Ramos (cell line): Measurements from ENCODE around the gene TSPAN11.
"Not testable (repeated sequence)": the region's sequence is repeated elsewhere in the genome, so short reads cannot be mapped to it uniquely, and the experiment has no call there.

Source experiments
- in situ Hi-C: fragments of 300-500 bp; cut with MboI; formaldehyde crosslinking; loops from one replicate; pipeline ENCODE4 v1.14.3; 2022; ENCODE audit warnings: low sequenced_read_pairs; ENCODE audit not compliant: unreplicated experiment

Gene TSPAN11

DNA sequence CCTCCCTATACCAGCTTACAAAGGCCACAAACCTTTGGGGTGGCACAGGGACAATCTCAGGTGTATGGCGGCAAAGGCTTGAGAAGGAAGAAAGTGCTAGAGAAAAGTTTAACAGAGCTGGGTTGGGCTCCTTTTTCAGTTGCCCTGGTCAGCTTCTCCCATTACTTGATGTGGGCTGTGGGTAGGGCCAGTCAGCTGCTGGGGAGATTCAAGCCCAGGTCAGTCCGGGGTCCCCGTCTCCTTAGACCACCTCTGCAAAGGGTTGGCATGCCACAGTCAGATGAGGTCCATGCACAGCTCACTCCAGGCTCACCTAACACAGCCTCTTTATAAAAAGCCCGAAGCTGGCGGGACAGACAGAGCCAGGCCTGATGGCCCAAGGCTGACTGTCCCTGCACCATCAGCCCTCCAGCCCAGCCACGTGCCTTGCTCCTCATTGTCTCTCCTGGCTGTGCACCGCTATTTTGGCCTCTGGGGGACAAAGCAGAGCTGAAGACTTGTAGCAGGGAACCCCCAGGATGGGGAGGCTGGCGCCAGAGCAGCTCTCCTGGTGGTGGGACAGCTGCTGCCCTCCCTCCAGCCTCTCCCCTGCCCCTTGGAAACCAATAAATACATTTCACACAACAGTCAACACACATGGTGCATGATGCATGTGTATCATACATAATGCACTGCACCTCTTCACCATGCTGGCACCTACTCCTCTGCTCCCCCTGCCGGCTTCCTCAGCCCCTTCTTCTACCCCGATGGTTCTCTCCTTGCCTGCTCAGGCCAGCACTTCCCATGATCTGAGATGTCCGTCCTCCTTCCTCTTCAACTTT lies 85.4 kb downstream of the TSPAN11 start:
- in situ Hi-C loops, result no loop called here

DNA sequence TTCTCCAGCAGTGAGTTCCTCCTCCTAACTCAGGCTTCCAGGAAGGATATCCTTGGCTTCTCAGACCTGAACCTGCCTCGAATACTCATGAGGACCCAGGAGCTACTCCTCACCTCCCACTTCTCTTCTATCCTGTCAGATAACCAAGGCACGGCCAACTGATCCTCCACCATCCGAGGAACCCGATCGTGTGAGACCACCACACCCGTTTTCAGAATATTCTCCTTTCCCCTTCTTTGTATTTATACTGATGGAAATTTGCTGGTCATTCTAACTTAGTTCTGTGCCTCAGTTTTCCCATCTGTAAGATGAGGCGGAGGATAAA lies 86.0 kb downstream of the TSPAN11 start:
- in situ Hi-C loops, result not testable (repeated sequence)

DNA sequence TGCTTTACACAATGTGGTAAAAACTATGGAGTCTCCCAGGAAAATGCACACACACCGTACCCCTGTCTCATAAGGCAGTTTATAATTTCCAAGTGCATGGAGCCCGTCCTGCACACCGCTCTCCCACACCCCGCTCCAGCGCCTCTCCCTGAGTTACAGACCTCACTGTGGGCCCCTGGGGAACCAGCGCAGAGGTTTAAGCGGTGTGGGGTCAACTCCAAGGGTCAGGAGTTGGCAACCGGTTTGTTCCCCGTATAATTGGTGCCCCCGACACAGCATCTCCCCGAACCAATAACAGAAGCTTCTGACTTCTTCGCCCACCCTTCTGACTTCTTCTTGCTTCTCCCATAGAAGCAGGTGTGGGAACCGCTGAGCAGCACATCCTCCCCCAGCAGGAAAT lies 88.7 kb downstream of the TSPAN11 start:
- in situ Hi-C loops, result no loop called here

DNA sequence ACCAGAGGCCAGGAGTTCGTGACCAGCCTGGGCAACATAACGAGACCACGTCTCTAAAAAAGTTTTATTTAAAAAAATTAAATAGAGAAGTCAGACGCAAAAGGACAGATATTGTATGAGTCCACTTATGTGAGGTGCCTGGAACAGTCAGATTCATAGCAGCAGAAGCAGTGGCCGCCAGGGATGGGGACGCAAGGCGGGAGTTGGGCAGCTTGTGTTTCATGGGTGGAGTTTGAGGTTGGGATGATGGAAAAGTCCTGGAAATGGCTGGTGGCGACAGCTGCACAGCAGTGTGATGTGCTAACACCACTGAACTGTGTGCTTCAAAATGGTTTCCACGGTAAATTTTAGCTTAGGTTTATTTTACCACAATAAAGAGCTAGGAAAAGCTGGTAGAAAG lies 89.5 kb downstream of the TSPAN11 start:
- in situ Hi-C loops, result no loop called here

DNA sequence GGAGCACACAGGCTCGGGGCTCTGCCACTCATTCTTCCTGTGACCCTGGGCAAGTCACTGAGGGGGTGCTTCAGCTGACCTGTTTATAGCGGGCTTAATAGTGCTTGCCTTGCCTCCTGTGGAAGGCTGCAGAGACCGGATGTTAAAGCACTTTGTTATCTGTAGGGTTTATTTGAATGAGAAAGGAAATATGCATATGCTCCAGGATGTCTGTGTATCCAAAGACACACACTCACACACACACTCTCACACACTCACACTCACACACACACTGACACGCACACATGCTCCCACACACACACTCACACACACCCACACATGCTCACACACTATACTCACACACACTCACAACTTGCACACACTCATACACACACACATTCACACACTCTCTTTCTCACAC lies 91.0 kb downstream of the TSPAN11 start:
- in situ Hi-C loops, result no loop called here

DNA sequence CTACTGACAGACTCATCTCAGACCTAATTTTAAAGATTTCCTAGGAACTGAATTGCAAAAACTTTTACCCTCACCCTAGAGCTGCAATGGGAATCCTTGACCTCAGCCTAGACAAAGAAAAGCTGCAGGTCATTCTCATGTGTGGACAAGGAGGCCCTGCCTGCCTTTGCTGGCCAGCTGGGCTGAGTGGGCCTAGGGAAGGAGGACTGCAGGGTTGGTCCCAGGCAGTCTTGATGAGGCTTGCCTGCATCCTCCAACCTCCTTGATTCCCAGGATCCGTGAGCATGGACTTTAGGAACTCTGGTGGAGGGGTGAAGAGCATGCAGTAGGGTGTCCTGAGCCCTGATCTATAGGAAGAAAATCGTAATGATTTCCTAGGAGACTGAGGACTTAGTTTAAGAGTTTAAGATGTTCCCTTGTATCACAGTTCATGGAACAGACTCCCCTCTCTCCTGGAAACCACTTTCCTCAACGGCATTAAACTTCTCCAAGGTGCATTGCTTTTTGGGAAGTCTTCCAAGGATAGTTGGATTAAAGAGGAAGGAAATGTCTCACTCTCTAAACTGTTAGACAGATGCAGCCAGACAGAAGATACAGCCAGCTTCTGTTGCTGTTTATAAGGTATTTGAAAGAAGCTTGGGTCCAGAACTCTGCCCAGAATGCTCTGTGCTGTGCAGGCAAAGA lies 91.7 kb downstream of the TSPAN11 start:
- in situ Hi-C loops, result no loop called here

DNA sequence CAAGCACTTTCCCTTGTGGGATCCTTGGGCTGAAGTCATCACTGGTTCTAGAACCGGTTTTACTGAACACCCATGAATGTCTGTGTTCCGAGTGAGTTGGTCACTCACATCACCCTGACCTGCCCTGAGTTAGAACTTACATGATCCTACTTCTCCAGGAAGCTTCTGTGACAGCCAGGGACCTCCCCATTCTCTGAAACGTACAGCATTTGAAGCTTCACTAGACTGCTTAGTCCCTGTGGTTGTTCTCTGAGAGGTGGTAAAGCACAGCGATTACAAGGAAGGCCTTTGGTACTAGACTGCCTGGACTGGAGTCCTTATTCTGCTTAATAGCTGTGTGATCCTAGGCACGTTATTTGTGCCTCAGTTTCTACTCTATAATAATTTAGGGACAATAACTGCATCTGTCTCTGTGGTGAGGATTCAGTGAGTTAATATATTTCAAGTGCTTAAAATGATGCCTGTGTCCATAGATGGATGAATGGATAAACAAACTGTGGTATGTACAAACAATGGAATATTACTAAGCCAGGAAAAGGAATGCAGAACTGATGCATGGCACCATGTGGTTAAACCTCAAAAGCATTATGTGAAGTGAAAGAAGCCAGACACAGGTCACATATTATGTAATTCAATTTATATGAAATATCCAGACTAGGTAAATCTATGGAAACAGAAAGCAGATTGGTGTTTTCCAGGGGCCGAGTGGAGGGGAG lies 92.4 kb downstream of the TSPAN11 start:
- in situ Hi-C loops, result no loop called here

DNA sequence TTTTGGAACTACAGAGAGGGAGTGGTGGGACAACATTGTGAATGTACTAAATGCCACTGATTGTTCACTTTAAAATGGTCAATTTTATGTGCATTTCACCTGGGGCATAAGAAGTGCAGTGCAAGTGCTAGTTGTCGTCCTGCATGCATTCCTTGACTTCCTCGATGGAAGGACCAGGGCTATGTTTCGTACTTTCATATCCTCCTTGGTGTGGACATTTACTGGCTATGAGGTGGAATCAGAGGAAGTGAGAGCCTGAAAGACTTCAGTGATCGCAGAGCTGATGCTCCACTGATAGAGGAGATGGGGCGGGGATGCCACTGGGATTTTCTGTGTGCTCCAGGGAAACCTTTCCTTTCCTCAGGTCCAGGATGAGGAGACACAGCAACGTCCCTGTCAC lies 93.0 kb downstream of the TSPAN11 start:
- in situ Hi-C loops, result no loop called here

DNA sequence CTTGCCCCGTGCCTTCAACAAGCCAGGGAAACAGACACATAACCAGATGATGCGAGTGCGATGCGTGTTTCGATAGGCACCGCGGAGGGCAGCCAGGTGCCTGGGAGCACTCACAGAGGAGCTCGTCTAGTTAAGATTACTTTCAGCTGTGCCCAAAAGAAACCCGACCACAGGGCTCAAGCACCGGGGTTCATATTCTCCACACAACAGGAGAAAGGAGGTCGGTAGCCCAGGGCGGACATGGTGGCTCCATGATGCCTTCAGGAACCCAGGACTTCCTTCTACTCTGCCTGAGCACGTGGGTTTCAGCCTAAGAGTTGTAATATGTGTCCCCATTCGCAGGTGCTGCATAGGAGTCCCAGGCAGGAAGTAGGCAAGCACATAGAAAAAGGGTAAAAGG lies 93.4 kb downstream of the TSPAN11 start:
- in situ Hi-C loops, result no loop called here

DNA sequence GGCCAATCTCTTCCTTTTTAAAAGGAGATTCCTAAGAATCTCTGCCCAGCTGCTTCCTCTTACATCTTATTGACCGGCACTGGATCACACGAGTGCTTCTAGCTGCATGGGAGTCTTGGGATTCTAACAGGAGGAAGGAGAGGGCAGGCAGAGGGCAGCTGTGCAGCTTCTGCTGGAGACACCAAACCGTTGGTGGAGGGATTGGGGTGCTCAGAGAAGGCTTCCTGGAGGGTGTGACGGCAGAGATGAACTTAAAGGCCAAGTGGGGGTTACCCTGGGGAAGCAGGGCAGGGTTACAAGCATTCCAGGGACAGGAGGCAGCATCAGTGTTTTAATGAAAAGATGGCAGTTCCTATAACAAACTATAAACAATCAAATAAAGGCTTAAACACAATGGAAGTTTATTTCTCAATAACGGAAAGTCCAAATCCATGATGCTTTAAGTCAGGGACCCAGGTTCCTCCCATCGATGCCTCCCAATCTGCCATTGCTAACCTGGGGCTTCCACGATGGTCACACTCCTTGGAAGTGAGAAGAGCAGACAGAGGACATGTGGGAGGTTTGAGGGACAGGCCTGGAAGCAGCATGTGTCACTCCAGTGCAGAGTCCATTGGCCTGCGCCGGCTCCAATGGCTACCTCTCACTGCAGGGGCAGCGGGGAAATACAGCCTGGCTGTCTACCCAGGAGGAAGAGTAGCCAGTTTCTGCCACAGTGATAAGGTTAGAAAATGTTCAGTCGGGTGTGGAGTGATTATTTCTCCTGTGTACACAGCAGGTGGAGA lies 94.0 kb downstream of the TSPAN11 start:
- in situ Hi-C loops, result no loop called here

DNA sequence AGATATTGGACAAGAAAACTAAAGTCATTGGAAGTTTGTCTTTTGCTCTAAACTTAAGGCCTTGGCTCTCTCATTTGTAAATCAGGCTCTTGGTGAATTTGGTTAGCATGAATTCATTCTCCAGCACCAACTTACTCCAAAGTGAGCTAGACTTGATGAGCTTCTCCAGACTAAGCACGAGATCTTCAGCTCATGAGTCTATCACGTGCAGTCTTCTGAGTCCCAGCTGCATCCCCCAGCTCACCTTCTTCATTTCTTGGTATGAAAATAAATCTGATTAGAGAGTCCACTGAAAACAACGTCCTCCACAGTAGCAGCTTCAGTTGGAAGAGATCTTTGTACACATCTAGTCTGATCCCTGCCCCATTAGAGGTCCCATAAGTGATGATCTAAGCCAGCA lies 94.6 kb downstream of the TSPAN11 start:
- in situ Hi-C loops, result no loop called here

DNA sequence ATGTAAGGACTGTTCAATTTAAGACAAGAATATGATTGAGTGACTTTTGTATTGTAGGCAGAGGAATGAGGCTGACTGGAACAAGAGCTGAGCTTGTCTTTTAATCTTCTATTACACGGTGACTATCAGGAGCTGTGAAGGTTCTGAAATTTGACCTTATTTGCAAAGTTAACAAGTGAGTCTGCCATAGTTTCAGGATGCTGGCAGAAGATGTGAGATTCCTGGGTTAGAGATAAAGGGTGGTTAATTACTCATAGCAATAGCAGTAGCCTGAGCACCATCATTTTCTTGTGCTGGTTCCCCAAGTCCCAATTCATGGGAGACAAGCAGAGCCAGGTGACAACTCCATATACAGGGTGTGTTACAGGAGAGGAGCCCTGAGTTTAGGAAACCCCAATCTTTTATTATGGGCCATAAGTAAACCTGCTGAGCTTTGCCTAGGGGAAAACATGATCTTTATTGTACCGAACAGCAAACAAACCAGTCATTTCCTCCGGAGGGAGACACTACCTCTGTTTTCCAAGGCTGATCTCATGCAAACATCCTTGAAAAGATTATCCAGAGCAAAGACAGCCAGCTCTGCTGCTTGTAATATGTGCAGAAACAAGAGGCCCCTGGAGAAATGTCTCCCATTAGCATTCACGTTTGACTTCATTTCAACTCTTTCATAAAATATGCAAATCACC lies 95.4 kb downstream of the TSPAN11 start:
- in situ Hi-C loops, result no loop called here

DNA sequence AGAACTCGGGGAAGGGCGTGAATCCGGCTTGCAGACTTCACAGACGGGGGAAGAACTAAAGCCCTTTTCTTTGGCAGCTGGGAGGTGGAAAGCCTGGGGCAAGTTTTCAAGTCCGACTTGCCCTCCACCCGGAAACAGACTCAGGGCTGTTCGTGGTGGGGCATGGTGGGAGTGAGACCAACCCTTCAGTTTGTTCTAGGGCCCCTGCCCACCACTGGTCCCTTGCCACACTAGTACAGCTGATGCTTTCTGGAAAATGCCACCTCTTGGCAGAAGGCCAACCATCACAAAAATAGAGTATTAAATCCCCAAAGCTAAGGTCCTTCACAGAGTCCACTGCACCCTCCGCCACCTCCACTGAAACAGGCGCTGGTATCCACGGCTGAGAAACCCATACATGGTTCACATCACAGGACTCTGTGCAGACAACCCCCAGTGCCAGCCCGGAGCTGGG lies 96.8 kb downstream of the TSPAN11 start:
- in situ Hi-C loops, result no loop called here

DNA sequence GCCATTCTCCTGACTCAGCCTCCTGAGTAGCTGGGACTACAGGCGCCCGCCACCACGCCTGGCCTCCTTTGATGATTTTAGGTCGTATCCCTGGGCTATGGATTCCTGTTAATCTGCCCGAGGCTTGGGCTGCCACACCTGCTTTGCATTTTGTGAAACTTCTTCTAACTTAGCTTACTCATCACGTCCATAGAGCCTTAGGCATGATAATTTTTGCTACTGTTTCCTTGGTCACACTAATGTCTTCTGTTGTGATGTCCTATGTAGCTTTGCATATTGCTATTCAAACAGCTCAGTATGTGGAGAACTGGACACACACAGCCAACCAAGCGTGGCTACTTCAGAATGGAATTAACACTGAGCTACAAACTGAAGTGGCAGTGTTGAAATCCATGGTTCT lies 99.7 kb downstream of the TSPAN11 start:
- in situ Hi-C loops, result loop anchor here (25.0 kb wide), 2 partner anchors 586 to 1236 kb away; no protein-coding TSS in a partner anchor

DNA sequence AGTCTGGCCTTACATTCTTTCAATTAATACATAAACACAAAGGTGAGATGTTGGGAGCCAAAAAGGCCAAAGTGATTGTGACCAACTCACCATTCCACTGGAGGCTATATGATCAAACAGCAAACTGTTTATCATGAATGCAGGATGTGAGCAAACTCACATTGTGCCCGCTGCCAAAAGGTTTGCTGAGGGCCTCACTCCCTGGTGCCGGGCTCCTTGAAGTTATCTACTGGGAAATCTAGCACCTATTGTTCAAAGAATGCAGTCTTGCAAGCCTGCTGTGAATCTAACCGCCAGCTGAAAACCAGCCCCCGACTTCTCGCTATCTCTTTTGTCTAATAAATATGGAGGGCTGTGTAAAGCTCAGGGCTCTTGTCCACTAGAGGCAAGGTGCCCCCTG lies 100.5 kb downstream of the TSPAN11 start:
- in situ Hi-C loops, result loop anchor here (25.0 kb wide), 2 partner anchors 585 to 1235 kb away; no protein-coding TSS in a partner anchor

DNA sequence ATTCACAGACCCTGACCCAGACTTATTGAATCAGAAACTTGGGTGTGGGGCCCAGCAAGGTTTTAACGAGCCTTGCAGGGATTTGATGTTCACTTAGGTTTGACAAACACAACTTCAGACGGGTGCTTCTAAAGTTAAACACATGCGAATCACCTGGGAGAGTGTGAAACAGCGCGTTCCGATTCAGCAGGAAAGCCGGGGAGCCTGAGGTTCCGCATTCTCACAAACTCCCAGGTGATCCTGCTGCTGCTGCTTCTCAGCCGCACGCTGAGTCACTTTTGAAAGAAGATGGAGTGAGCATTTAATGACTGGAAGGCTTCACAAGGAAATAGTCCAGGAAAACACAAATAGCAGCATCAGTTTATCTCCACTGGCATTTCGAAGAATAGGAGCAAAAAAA lies 102.9 kb downstream of the TSPAN11 start:
- in situ Hi-C loops, result loop anchor here (25.0 kb wide), 2 partner anchors 583 to 1233 kb away; no protein-coding TSS in a partner anchor

DNA sequence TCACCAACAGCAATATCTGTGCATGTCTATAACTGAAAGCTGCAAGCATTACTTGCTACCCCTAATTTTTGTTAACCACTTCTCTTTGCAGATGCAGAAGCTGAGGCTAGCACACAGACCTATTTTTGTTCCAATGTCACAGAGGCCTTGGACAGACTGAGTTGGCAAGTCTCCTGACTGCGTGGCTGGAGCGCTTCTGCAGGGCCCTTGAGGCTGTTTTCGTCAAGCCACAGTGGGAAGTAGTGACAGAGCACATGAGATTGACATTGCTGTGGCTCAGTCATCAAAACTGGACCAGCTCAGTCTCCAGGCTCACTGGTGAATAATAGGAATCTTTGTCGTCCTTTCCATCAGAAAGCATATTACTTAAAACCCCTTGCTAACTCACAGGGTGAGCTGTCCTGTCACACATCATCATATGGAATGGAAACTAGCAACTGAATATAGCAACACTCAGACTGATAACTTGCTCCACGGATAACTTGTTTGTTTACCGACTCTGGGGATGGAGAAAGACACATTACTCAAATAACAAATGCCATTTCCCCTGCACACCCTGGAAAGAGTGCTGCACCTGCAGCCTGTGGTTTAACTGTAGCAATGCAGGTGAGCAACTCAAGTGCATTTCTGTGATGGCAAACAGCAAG lies 103.5 kb downstream of the TSPAN11 start:
- in situ Hi-C loops, result loop anchor here (25.0 kb wide), 2 partner anchors 582 to 1232 kb away; no protein-coding TSS in a partner anchor

DNA sequence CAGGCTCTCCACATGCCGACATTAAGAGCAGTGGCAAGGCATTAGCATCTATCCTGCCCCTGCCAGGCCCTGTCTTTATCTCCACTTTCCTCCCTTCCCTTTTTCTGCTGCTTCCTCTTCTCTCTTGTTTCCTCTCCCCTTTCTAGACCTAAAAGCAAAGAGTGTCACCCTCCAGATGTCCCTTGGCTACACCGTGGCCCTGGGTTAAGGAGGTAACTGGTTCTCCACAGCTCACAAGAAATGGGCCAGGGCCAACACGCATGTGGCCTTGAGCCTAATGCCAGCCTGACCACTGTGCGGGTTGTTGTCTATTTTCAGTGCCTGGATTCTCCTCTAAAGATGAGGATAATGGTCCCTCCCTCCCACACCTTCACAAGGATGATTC lies 105.4 kb downstream of the TSPAN11 start:
- in situ Hi-C loops, result loop anchor here (25.0 kb wide), 2 partner anchors 580 to 1230 kb away; no protein-coding TSS in a partner anchor

DNA sequence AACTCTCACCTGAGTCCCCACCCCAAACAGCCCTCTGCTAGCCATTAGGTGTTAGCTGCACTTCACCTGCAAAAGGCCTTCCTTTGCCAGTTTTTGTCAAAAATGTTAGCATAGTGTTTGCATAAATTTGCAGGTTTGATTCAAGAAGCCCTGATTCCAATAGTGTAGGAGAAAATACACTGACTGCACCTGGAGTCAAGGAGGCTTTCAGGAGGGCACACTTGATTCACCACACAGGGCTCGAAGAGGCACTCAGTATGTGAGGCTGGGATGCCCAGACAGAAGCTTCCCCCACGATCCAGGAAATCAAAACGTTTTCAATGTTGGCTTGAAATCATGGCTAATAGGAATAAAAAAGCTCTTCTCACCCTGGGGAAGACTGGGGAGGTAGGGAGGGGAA lies 106.6 kb downstream of the TSPAN11 start:
- in situ Hi-C loops, result loop anchor here (25.0 kb wide), 2 partner anchors 579 to 1229 kb away; no protein-coding TSS in a partner anchor
